ENCODE measurements around the gene OPN3.

DNA sequence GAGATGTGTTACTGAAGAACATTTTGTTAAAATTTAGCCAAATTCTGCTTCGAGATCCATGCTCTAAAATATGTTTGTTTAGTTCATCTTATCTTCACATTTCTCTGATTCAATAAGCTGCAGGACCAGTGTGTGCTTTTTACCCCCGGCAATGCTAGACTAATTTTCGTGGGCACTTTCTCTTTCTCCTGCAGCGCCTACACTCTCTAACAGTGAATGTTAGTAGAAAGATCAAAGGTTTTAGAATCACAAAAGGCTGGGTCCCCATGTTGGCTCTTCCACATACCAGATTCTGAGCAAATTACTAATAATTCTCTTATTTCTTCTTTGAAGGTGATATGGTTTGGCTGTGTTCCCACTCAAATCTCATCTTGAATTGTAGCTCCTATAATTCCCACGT lies 8.5 kb downstream of the OPN3 start:
- TF ChIP-seq, protein P1, sequence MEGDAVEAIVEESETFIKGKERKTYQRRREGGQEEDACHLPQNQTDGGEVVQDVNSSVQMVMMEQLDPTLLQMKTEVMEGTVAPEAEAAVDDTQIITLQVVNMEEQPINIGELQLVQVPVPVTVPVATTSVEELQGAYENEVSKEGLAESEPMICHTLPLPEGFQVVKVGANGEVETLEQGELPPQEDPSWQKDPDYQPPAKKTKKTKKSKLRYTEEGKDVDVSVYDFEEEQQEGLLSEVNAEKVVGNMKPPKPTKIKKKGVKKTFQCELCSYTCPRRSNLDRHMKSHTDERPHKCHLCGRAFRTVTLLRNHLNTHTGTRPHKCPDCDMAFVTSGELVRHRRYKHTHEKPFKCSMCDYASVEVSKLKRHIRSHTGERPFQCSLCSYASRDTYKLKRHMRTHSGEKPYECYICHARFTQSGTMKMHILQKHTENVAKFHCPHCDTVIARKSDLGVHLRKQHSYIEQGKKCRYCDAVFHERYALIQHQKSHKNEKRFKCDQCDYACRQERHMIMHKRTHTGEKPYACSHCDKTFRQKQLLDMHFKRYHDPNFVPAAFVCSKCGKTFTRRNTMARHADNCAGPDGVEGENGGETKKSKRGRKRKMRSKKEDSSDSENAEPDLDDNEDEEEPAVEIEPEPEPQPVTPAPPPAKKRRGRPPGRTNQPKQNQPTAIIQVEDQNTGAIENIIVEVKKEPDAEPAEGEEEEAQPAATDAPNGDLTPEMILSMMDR (conservative IDR thresholded peaks at IDR 0.05 in 1 of 2, IDR thresholded peaks at IDR 0.05 in 1 of 2; ENCODE audit: extremely low read depth in 1 of 2, insufficient read depth in 1 of 2, low read depth in 1 of 2, low read length in 2 of 2) = no peak
- TF ChIP-seq EZH2 (IDR thresholded peaks at IDR 0.05; ENCODE audit: borderline replicate concordance, low read length) = no peak
